Fibroblast of peridontal ligament (primary cell): ENCODE measurements around the gene SNX30.

ENCODE experiments used
- DNase-seq: peaks from one replicate; pipeline ENCODE4 v3.0.0-alpha.2; 2010; ENCODE audit errors: extremely low read depth

SNX30 gene

DNA sequence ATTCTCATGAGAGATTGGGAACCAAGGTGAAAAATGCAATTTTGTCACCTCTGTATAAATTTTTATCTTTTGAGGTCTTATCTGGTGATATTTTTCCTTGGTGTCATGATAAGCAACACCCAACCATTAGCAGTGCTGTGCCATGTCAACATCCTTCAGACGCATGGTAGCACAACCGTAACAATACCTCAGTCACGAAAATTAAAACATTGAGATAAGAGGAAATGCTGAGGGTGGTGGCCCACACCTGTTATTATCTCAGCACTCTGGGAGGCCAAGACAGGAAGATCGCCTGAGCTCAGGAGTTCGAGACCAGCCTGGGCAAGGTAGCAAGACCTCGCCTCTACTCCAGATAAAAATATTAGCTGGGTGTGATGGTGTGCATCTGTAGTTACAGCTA is 107.4 kb downstream of the SNX30 start:
- no peak for DNase-seq

- peak; percentile 32 for DNase-seq
Measured at GRCh38 chr9:112858625-112859147, 108.1 kb downstream of the SNX30 start.

DNA sequence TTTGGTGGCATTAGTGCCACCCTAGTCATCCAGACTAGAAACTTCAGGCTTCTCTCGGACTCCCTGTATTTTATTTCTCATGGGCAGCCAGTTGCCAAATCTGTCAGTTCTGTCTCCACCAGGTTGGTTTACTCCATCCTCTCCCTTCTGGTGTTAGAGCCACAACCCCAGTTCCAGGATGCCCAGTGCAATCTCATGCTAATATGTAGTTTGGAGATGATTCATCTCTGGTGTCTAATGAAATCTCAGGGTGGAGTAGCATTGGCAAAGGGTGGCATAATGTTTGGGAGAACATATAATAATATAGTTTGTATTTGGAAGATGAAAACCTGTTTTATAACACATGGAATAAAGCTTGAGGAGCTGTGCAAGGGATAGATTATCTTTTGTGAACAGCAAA is 109.9 kb downstream of the SNX30 start:
- no peak for DNase-seq

- no peak for DNase-seq
Measured at GRCh38 chr9:112861155-112861554, 110.6 kb downstream of the SNX30 start.

- no peak for DNase-seq
Measured at GRCh38 chr9:112861638-112862555, 111.3 kb downstream of the SNX30 start.

DNA sequence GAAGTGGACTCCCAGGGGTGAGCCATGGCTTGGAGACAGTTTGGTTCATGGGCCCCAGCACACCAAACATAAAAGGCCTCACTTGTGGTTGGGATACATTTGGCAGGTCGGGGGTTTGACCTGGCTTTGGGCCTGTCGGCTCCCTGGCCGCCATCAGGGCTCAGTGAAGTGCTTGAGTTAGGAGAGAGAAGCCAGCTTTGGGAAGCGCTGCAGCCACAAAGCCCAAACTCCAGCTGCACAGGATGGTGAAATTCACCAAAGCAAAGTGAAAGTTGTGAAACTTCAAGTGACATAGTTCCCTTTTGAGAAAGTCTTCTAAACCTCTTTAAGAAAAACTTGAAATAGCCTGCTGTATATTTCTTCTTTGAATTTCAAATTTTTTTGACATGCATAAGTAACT is 112.7 kb downstream of the SNX30 start:
- DNase-seq, result peak; percentile 82

- no peak for DNase-seq
Measured at GRCh38 chr9:112863746-112864145, 113.2 kb downstream of the SNX30 start.

DNA sequence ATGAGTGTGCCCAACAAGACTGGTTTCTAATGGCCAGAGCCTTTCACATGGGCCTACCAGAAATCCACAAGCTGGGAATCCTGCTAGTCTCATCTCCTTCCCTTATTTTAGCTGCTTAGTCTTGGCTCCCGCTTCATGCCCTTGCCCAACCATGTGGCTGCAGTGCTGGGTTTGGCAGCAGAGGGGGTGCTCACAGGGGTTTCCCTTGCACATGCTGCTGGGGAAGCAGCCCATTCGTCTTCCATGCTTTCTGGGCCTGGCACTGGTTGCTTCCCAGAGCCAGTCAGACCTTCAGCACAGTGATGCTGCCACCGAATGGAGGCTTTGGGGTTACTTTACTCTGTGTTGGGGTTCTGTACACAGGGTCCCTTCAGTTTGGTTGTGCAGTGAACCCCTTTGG is 113.8 kb downstream of the SNX30 start:
- no peak for DNase-seq

DNA sequence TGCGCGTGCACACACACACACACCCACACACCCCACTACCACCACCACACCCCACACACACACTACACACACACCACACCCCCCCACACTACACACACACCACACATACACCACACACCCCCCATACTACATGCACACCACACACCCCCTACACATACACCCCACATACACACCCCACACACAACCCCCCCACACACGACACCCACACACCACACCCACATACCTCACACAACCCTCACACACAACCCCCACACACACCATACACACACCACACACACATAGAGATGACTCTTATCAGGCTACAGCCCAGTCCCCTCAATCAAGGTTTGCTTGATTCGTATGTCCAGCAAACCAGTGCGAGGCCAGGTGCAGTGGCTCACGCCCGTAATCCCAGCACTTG is 114.4 kb downstream of the SNX30 start:
- DNase-seq, result no peak

DNA sequence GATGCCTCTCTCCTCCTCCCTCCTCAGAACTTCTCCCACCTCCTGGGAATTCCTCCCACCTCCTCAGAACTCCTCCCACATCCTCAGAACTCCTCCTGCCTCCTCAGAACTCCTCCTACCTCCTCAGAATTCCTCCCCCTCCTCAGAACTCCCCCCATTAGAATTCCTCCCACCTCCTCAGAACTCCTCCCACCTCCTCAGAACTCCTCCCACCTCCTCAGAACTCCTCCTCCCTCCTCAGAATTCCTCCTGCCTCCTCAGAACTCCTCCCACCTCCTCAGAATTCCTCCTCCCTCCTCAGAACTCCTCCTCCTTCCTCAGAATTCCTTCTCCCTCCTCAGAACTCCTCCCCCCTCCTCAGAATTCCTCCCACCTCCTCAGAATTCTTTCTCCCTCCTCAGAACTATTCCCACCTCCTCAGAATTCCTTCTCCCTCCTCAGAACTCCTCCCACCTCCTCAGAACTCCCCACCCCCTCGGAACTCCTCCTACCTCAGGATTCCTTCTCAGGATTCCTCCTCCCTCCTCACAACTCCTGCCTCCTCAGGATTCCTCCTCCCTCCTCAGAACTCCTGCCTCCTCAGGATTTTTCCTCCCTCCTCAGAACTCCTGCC is 116.2 kb downstream of the SNX30 start:
- DNase-seq, result peak; percentile 84

GRCh38 chr9:112867275-112867991 is 116.9 kb downstream of the SNX30 start:
- peak; percentile 91 for DNase-seq

DNA sequence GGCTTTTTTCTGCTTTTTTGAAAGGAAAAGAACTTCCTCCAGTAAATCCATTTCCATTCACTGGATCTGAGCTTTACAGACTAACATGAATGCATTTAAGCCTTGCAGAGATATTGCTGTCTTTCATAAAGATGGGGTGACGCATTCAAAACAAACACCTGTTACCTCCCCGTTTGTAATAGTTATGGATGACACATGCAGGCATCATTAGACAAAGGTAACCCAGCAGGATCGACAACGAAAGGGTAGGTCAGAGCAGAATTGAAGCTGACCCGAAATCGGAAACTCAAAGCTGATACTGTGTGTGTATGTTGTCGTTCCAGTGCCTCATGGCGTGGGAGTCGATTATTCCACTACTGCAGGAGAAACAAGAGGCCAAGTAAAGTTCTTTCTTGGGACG is 117.9 kb downstream of the SNX30 start:
- DNase-seq, result no peak

DNA sequence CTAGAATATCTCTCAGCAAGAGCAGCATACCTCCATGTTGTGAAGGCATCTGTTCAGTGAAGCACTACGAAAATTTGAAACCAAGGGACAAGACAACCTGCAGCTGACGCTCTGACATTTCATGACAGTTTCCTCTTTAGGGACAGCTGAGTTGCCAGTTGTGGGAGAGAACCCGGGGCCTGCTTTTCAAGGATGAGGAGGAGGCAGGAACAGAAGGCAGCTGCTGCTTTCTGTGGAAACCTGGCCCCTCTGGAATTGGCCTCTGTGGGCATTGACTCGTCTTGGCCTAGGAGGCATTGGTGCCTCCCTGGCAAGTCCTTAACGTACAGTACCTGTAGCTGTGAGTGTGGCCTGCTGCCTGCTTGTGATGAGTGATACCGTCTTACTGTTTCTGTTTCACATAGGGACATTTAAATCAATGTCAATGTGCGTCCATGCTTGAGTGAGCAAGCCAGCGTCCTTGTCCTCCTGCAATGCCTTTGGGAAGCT is 118.5 kb downstream of the SNX30 start:
- no peak for DNase-seq

DNA sequence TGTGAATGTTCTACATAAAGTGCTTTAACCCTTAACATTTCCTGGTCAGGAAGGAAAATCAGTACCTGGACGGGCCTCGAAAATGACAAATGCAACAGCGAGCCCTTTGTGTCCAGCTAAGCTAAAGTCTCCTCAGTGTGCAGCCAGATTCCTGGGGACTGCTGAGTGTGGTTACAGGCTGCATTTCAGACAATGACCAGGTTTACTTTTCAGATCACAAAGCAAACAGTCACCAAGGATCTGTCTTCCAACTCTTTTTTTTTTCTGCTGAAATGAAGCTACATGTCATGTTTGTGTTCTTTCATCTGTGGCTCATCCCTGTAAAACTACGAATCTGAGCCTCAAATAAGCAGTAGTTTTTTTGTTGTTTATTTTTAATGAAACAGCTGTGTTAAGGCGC is 119.4 kb downstream of the SNX30 start:
- DNase-seq, result no peak

DNA sequence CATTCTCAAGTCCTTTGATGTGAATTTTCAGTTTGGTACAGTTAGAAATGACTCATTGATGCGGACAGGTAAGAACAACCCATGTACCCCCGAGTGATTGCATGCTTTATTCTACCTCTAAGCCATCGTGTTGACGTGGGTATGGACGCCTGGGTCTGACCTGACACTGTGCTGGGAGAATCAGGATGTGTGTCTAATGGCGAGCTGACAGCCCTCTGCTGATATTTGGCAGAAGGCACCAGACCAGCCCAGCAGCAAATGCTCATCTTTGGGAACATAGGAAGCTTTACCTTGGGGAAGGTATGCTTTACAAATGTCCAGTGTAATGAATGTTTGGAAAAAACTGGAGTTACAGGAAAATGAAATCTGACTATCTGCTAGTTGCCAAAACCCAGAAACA is 120.0 kb downstream of the SNX30 start:
- no peak for DNase-seq

DNA sequence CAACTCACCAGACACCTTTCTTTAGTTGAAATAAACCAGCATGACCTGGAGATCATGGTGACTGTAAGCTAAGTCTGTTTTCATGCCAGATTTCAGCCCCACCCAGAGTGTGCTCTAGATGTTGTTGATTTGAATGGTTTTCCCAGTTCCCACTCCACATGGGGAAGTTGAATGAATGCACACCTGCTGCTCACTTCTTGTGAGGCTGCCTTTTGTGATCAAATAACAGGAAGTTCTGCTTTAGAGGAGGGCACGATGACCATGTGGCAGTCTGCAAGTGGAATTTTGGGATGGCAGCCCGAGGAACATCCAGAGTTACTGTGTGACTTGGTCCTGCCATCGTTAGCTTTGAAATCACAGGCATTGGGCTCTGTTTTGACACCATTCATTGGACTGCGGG is 121.5 kb downstream of the SNX30 start:
- DNase-seq, result no peak

- peak; percentile 65 for DNase-seq
Measured at GRCh38 chr9:112873773-112874405, 123.3 kb downstream of the SNX30 start.

GRCh38 chr9:112878752-112879151 is 128.2 kb downstream of the SNX30 start:
- DNase-seq, result no peak

DNA sequence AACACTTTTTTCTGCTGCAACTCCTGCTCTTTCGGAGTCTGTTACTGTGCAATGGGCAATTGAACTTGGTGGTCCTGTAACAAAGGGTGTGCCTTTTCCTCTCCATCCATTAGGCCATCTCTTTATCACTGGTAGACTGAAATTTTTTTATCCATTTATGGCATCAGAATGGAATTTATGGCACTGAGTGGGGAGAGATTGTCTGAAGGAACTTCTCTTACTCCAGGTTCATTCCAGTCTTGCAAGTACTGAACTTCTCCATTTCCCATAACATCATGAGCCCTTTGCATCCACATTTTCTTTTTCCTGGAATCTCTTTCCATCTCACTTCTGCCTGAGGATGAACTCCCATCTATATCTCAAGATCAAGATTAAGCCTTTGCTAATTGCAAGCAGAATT is 130.1 kb downstream of the SNX30 start:
- DNase-seq, result no peak

DNA sequence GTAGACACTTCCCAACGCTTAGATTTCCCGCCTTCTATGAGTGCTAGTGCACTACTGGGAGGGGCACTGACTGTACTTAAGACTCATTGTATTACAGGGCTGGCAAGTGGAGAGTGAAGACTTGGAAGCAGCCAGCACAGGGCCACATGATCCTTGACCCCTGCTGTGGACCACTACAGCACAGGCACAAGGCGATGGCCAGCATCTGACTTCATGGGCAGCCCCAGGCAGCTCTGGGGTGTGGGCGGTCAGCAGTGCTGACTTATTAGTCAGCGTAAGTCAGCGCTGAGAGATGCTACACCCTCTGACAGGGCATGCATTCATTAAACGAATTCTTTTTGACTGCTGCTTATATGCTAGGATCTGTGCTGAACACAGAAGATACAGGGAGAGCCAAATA is 130.8 kb downstream of the SNX30 start:
- no peak for DNase-seq

DNA sequence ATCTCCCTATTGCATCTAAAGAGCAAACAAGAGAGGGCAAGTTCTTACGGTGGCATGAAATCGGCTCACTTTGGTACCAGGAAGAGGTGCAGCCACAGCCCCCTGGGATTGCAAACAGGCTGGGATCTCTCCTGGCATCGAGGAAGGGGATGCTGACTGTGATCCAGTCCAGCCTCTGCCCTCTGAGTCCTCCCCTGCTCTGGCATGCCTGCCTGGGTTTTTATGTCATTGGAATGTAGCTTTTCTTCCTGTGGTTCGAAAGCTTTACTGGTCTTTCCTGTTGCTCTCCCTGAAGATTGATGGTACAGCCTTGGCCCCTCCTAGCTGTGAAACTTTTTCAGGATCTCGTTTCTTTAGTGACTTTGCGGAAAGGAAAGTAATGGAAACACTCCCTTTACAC is 133.5 kb downstream of the SNX30 start:
- no peak for DNase-seq

DNA sequence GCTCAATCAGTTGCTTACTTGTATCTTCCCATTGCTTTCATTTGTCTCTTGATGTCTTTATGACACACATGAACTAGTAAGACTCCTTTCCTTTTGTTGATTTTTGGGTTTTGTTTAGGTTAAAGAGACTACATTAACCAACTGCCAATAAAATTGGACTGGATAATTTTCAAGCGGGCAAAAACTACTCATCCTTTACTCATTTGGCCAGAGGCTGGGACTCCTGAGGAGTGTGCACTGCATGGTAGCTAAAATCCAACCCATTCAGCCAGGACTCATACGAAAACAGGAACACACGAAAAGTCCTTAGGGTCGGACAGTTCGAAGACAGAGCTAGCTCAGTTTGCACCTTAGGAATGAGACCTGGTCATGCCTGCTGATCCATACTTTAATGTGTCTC is 134.2 kb downstream of the SNX30 start:
- no peak for DNase-seq
